HepG2 (cell line): ENCODE results near the gene CFAP119. TPM values are rescaled to one million over a fixed set of nuclear protein-coding genes. Genes with fewer than 3 reads are reported as not detected.

Source experiments
- ATAC-seq: fragments of 200-7000 bp; cut with Tn5 transposase; 3 replicates; pipeline ENCODE4 v1.9.1; 2020; ENCODE audit warnings: mild to moderate bottlenecking, moderate library complexity
- BruUV-seq: library from RNA; stranded (reverse); fragments of 400-500 nt; replicated peaks from 2 replicates; lab custom pipeline; 2021; lab: Mats Ljungman, UMichigan
- CTCF ChIA-PET: fragments of 300-600 bp; formaldehyde crosslinking; extraction: SDS; loops from one replicate; lab custom pipeline; 2021; ENCODE audit warnings: low total read pairs, inconsistent platforms, low intra/inter-chr PET ratio; lab: Yijun Ruan, JAX
- POLR2A ChIA-PET: fragments of 350-600 bp; sonication (Branson Sonifier 250); formaldehyde crosslinking; loops from one replicate; lab custom pipeline; 2020; ENCODE audit warnings: antibody characterized with exemption, inconsistent platforms; lab: Yijun Ruan, JAX
- DNase-seq: peaks from one replicate; pipeline ENCODE4 v3.0.0-alpha.2; 2015; ENCODE audit warnings: low spot score
- FAIRE-seq: peaks from 3 replicates; lab custom pipeline; 2011; peaks lifted over from hg19 to GRCh38; lab: Jason Lieb, UNC
- H2AFZ ChIP-seq: one replicate; pipeline ENCODE4 v1.6.1; 2011; ENCODE audit warnings: low read length, inconsistent platforms
- H3K27ac ChIP-seq: fragments of 300-600 bp; 3 replicates; pipeline ENCODE4 v1.8.0; 2011; ENCODE audit warnings: mixed run types, mild to moderate bottlenecking, mixed read lengths, low read length, inconsistent platforms; ENCODE audit not compliant: insufficient read depth; ENCODE audit errors: extremely low read length
- H3K27me3 ChIP-seq, 2 experiments: fragments of 200-600 bp in 1 of 2; 2 replicates in 1 of 2; 3 replicates in 1 of 2; pipeline versions ENCODE4 v1.6.0 to v1.8.0; 2011; ENCODE audit warnings: low read length in 2 of 2, mild to moderate bottlenecking in 2 of 2, moderate library complexity in 2 of 2, inconsistent platforms in 1 of 2; ENCODE audit not compliant: insufficient read depth in 2 of 2, control insufficient read depth in 1 of 2
- H3K36me3 ChIP-seq, 2 experiments: fragments of 200-600 bp in 1 of 2; replicated peaks in 1 of 2; 2 replicates in 1 of 2; 3 replicates in 1 of 2; pipeline versions ENCODE4 v1.5.1 to v1.8.0; 2011; ENCODE audit warnings: low read length in 2 of 2, inconsistent platforms in 1 of 2; ENCODE audit not compliant: insufficient read depth in 2 of 2, control insufficient read depth in 1 of 2
- H3K4me1 ChIP-seq: 2 replicates; pipeline ENCODE4 v1.5.1; 2012; ENCODE audit warnings: low read length, inconsistent platforms; ENCODE audit not compliant: insufficient read depth
- H3K4me2 ChIP-seq: 2 replicates; pipeline ENCODE4 v1.6.0; 2011; ENCODE audit warnings: low read depth, low read length, inconsistent platforms
- H3K4me3 ChIP-seq, 3 experiments: fragments of 200-600 bp in 1 of 3; sonication (generic), shearing (Covaris generic) in 1 of 3; replicated peaks in 1 of 3; 2 replicates each; pipeline ENCODE4 v1.5.1; 2011 to 2016; ENCODE audit warnings: low read length in 3 of 3, inconsistent platforms in 2 of 3, low read depth in 2 of 3, mild to moderate bottlenecking in 2 of 3, control low read depth in 1 of 3, mixed read lengths in 1 of 3; ENCODE audit not compliant: insufficient read depth in 1 of 3
- H3K79me2 ChIP-seq: one replicate; pipeline ENCODE4 v1.6.1; 2011; ENCODE audit warnings: low read length, inconsistent platforms; ENCODE audit not compliant: insufficient read depth
- H3K9ac ChIP-seq: 2 replicates; pipeline ENCODE4 v1.6.0; 2011; ENCODE audit warnings: mild to moderate bottlenecking, low read depth, low read length, inconsistent platforms; ENCODE audit not compliant: insufficient read depth
- H3K9me3 ChIP-seq: 2 replicates; pipeline ENCODE4 v1.5.1; 2012; ENCODE audit warnings: mild to moderate bottlenecking, low read length
- H4K20me1 ChIP-seq: 2 replicates; pipeline ENCODE4 v1.6.0; 2011; ENCODE audit warnings: inconsistent platforms, mild to moderate bottlenecking, low read length, moderate library complexity; ENCODE audit not compliant: insufficient read depth
- CREB1 ChIP-seq, 2 experiments: fragments of 450-650 bp in 1 of 2; IDR thresholded peaks; 2 replicates each; pipeline ENCODE4 v1.6.1; 2016 to 2017; ENCODE audit warnings: control low read depth in 1 of 2, mild to moderate bottlenecking in 1 of 2, missing compliant biosample characterization in 1 of 2, missing genetic modification characterization in 1 of 2
- GATA4 ChIP-seq: sonication (generic); IDR thresholded peaks from 2 replicates; pipeline ENCODE4 v1.6.1; 2016; ENCODE audit warnings: antibody characterized with exemption, low read depth, borderline replicate concordance
- KDM6A ChIP-seq: IDR thresholded peaks from 2 replicates; pipeline ENCODE4 v1.6.1; 2016; ENCODE audit warnings: low read depth
- MTA1 ChIP-seq: sonication (generic); formaldehyde crosslinking; IDR thresholded peaks from 2 replicates; pipeline ENCODE4 v1.4.0; 2020; ENCODE audit warnings: missing genetic modification reagents, mild to moderate bottlenecking, borderline replicate concordance
- NFE2L1 ChIP-seq: sonication (generic); formaldehyde crosslinking; IDR thresholded peaks from 2 replicates; pipeline ENCODE4 v1.4.0; 2020; ENCODE audit warnings: missing genetic modification reagents, mild to moderate bottlenecking, borderline replicate concordance
- RCOR2 ChIP-seq: IDR thresholded peaks from 2 replicates; pipeline ENCODE4 v1.6.1; 2016; ENCODE audit warnings: missing biosample characterization, missing genetic modification reagents
- TMF1 ChIP-seq: sonication (generic); formaldehyde crosslinking; IDR thresholded peaks from 2 replicates; pipeline ENCODE4 v1.8.1; 2022; ENCODE audit warnings: low read depth, missing genetic modification reagents
- ZBTB7A ChIP-seq: sonication (generic); formaldehyde crosslinking; IDR thresholded peaks from 2 replicates; pipeline ENCODE4 v1.8.0; 2022; ENCODE audit warnings: mild to moderate bottlenecking, missing genetic modification reagents
- WGBS: methylation state at CpG from one replicate; pipeline ENCODE4 v1.1.6; 2017; ENCODE audit warnings: low lambda C conversion rate; 5-methylcytosine and 5-hydroxymethylcytosine counted together
- in situ Hi-C: cut with HindIII; loops from 2 replicates; pipeline ENCODE4 v1.10.0; 2017; ENCODE audit warnings: low pct_unique_long_range_greater_than_20kb; ENCODE audit not compliant: extremely low pct_ligation_motif_present
- intact Hi-C: fragments of 100-400 bp; cut with micrococcal nuclease; formaldehyde crosslinking; loops from one replicate; pipeline ENCODE4 v1.10.0; 2022; ENCODE audit not compliant: unreplicated experiment
- polyA plus RNA-seq, 8 experiments: library from polyadenylated mRNA; depleted of rRNA in 3 of 8; stranded (reverse) in 7 of 8; unstranded in 1 of 8; fragments of >200 nt; fragmentation: Illumina TruSeq in 4 of 8; extraction: Trizol in 4 of 8; gene quantifications; 2 replicates each; pipeline versions ENCODE4 v1.2.1 to v1.2.3, GENCODE V29; 2011 to 2016; ENCODE audit warnings: low read depth in 4 of 8, missing spikeins in 1 of 8, mixed read lengths in 1 of 8; ENCODE audit not compliant: insufficient read depth in 1 of 8
- total RNA-seq, 5 experiments: library from RNA; depleted of rRNA; stranded (reverse); fragments of >200 nt; fragmentation: Illumina TruSeq; extraction: Trizol; gene quantifications; 2 replicates each; pipeline ENCODE4 v1.2.3, GENCODE V29; 2016; ENCODE audit warnings: low read depth in 1 of 5
- TF ChIP-seq, protein P1 (sequence below): sonication (generic); formaldehyde crosslinking; IDR thresholded peaks from 2 replicates; pipeline ENCODE4 v1.4.0; 2020; ENCODE audit warnings: missing genetic modification reagents
- TF ChIP-seq, protein P2 (sequence below): sonication (generic); formaldehyde crosslinking; IDR thresholded peaks from 2 replicates; pipeline ENCODE4 v1.4.0; 2020; ENCODE audit warnings: mild to moderate bottlenecking, missing genetic modification reagents
- TF ChIP-seq, protein P3 (sequence below): sonication (generic); IDR thresholded peaks from 2 replicates; pipeline ENCODE4 v1.6.1; 2016; ENCODE audit warnings: low read depth, borderline replicate concordance
- TF ChIP-seq, protein P4 (sequence below): sonication (generic); formaldehyde crosslinking; IDR thresholded peaks from 2 replicates; pipeline ENCODE4 v1.4.0; 2020; ENCODE audit warnings: mild to moderate bottlenecking, missing genetic modification reagents

The CFAP119 gene
- total and polyA plus RNA-seq, 2 of the 13 experiments (the other 11 are each of a cell fraction or from before 2014, with no cell fraction given): 6.4 TPM

DNA sequence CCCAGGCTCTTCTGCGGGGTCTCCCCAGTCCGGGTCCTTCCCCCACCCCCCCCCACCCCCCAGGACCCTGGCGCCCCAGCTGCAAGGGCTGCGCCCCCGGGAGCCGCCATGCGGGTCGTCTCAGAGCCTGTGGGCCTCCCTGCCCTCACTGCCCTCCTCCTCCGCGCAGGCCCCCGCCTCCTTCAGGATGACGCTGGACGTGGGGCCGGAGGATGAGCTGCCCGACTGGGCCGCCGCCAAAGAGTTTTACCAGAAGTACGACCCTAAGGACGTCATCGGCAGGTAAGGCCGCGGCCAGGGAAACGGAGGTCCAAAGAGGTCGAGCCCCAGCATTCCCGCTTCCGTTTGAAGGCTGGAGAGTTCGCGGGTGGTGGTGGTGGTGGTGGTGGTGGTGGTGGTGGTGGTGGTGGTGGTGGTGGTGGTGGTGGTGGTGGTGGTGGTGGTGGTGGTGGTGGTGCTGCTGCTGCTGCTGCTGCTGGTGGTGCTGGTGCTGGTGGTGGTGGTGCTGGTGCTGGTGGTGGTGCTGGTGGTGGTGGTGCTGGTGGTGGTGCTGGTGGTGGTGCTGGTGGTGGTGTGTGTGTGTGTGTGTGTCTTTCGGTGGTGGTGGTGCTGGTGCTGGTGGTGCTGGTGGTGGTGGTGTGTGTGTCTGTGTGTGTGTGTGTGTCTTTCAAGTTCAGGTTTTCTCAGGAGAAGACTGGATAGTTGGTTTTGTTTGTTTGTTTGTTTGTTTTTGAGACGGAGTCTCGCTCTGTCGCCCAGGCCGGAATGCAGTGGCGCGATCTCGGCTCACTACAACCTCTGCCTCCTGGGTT is 13.0 kb downstream of the CFAP119 start:
- Histone ChIP-seq H3K9me3 (no peaks in the 10 kb centered on the region), H3K79me2 (peaks cover 16% of the 10 kb centered on the region), H3K27me3 (no peaks in the 10 kb centered on the region), H3K4me3 (peak overlapping the region; percentile 73 to 89 (median 82)), H3K27ac (peak overlapping the region; percentile 64), H3K9ac (peak overlapping the region; percentile 70), H4K20me1 (no peaks in the 10 kb centered on the region), H3K36me3 (peaks cover 13 to 26% of the 10 kb centered on the region in 2 experiments), H3K4me2 (peak overlapping the region; percentile 64), H3K4me1 (peaks cover 49% of the 10 kb centered on the region), H2AFZ (no peak overlapping the region)
- intact Hi-C loops (loop anchor here (1.0 to 10.0 kb wide), 5 partner anchors 13 to 682 kb away; partner anchors contain the start of genes ALDOA, CFAP119, RNF40 and SRCAP), in situ Hi-C loops (no loop called here)
- BruUV-seq: no TSS peak
- no peak for FAIRE-seq
- WGBS: 21% methylated on average over 28 of the region's 36 CpGs
- peak; percentile 61 for ATAC-seq
- ChIA-PET POLR2A (interaction anchor here (0.6 to 2.6 kb wide), 46 partner anchors 9 to 432 kb away, joined by 3 to 35 read pairs (median 5); partner anchors contain the start of genes CFAP119, FBRS, HSD3B7 and KAT8), CTCF (no interaction called here)
- no peak for DNase-seq
- TF ChIP-seq TMF1 (CRISPR knock-in tag) (0 out of 2 replicates have a peak, but pooled peaks have one; percentile 23), CREB1 (IDR thresholded peaks at IDR 0.05) (peak; percentile 26; the same call in 1 of the 2 replicates), CREB1 (CRISPR knock-in tag; IDR thresholded peaks at IDR 0.05) (no peak), RCOR2 (no peak), ZBTB7A (CRISPR knock-in tag) (peak; percentile 12; the same call in 1 of the 2 replicates), NFE2L1 (CRISPR knock-in tag) (no peak), MTA1 (0 out of 2 replicates have a peak, but pooled peaks have one; percentile 43), GATA4 (no peak), KDM6A (CRISPR knock-in tag) (0 out of 2 replicates have a peak, but pooled peaks have one; percentile 4)
- TF ChIP-seq, protein P1, sequence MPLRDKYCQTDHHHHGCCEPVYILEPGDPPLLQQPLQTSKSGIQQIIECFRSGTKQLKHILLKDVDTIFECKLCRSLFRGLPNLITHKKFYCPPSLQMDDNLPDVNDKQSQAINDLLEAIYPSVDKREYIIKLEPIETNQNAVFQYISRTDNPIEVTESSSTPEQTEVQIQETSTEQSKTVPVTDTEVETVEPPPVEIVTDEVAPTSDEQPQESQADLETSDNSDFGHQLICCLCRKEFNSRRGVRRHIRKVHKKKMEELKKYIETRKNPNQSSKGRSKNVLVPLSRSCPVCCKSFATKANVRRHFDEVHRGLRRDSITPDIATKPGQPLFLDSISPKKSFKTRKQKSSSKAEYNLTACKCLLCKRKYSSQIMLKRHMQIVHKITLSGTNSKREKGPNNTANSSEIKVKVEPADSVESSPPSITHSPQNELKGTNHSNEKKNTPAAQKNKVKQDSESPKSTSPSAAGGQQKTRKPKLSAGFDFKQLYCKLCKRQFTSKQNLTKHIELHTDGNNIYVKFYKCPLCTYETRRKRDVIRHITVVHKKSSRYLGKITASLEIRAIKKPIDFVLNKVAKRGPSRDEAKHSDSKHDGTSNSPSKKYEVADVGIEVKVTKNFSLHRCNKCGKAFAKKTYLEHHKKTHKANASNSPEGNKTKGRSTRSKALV (CRISPR knock-in tag): no peak
- TF ChIP-seq, protein P2, sequence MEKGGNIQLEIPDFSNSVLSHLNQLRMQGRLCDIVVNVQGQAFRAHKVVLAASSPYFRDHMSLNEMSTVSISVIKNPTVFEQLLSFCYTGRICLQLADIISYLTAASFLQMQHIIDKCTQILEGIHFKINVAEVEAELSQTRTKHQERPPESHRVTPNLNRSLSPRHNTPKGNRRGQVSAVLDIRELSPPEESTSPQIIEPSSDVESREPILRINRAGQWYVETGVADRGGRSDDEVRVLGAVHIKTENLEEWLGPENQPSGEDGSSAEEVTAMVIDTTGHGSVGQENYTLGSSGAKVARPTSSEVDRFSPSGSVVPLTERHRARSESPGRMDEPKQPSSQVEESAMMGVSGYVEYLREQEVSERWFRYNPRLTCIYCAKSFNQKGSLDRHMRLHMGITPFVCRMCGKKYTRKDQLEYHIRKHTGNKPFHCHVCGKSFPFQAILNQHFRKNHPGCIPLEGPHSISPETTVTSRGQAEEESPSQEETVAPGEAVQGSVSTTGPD (CRISPR knock-in tag): peak; percentile 82; the same call in 1 of the 2 replicates
- TF ChIP-seq, protein P3, sequence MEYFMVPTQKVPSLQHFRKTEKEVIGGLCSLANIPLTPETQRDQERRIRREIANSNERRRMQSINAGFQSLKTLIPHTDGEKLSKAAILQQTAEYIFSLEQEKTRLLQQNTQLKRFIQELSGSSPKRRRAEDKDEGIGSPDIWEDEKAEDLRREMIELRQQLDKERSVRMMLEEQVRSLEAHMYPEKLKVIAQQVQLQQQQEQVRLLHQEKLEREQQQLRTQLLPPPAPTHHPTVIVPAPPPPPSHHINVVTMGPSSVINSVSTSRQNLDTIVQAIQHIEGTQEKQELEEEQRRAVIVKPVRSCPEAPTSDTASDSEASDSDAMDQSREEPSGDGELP: no peak
- TF ChIP-seq, protein P4, sequence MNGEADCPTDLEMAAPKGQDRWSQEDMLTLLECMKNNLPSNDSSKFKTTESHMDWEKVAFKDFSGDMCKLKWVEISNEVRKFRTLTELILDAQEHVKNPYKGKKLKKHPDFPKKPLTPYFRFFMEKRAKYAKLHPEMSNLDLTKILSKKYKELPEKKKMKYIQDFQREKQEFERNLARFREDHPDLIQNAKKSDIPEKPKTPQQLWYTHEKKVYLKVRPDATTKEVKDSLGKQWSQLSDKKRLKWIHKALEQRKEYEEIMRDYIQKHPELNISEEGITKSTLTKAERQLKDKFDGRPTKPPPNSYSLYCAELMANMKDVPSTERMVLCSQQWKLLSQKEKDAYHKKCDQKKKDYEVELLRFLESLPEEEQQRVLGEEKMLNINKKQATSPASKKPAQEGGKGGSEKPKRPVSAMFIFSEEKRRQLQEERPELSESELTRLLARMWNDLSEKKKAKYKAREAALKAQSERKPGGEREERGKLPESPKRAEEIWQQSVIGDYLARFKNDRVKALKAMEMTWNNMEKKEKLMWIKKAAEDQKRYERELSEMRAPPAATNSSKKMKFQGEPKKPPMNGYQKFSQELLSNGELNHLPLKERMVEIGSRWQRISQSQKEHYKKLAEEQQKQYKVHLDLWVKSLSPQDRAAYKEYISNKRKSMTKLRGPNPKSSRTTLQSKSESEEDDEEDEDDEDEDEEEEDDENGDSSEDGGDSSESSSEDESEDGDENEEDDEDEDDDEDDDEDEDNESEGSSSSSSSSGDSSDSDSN: 0 out of 2 replicates have a peak, but pooled peaks have one; percentile 14
